Activated CD4-positive, alpha-beta T cell treated with anti-CD3 and anti-CD28 coated beads, Interleukin-2, amount 50 U/mL, for 48 hours (primary cell): ENCODE measurements around the gene SP110.
"Not testable (repeated sequence)": the region's sequence is repeated elsewhere in the genome, so short reads cannot be mapped to it uniquely, and the experiment has no call there.

Source experiments
- DNase-seq, 2 experiments: peaks; one replicate each; pipeline ENCODE4 v3.0.0-alpha.2; 2020

Gene SP110

DNA sequence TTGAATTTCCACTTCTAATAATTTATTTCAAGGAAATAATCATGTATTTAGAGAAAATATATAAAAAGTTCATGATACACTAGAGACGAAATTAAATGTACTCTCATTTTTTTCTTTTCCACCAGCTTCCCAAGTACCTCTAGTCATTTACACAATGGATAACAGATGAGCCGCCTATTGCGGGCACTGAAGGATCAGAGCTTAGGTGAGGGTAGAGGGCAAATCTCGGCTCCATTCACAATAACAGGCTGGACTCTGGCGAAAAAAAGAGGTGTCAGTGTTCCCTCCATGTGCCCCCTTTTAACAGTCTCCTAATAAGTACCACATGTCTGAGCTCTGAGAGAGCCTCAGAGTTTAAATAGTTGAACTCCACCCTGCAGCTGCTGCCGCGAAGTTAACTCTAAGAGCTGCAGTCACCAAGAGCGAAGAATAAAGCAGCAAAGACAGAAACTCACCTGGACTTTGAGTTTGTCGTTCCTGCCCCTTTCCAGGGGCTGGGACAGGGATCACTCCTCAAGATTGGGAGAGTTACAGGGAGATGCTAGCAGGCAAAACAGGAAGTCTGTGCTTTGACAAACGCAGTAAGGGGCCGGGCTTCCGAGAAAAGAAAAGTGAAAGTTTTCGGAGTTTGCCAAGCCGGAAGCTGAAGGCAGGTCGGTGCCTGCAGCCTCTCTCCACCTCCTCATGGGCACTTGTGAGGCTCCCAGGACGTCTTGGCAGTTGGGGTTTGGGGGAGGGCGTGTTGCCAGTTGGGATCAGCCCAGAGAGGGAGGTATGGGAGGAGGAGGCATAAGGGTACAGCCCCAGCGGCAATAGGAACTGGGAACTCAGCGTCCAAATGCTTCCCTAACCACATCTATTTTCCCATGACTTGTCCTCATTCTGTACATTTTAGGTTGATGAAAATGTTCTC, at the start of gene SP110:
Gene SP110 (minus strand): TSS at position 566 of the 913 bp plus-strand sequence. CDS start 3,057 bp downstream, outside the sequence.
- peak; percentile 74 to 82 for DNase-seq

DNA sequence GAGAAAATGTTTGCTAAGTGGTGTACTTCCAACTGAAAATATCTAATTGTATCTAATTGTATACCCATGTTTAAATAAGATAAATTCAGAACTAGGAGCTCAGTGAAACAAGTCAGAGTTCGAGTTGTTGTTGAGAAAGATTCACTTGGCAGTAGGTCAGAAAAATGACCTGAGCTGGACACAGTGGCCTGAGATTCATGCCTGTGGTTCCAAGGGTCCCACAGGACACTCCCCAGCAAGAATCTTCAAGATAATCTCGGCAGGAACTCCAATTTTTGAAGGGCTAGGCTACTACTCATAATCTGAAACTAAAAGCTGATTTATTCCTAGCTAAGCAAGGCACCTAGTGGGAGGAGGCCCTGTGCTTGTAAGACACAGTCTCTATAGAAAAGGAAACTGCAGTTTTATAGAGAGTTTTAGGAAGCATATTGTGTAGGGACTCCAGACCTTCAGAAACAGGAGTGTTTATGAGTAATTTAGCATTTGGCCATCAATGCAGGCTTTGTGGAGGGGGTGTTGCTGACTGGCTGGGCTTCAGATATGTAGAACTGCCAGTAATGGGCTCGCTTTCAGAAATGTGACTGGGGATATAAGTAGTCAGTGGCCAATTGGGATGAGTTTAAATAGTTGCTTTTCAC, 48.9 kb upstream of the SP110 start:
- peak in 1 of 2 experiments; percentile 25 for DNase-seq

DNA sequence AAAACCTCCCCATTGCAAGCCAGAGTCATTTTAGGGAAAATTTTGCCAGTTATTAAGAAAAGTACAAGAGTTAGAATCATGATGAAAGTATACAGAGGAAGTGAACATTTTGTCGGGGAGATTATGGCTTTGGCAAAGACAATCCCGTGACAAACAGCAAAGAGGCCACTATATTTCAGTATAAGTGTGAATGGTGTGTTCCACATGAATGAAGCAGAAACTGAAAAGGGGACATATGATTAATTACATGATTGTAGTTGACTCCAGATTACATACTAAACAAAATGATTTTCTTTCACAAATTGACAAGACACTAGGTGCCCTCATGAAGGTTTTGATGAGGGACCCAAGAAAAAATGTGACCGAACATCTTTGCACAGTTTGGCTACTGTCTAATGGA, 47.8 kb upstream of the SP110 start:
- DNase-seq, result no peak

DNA sequence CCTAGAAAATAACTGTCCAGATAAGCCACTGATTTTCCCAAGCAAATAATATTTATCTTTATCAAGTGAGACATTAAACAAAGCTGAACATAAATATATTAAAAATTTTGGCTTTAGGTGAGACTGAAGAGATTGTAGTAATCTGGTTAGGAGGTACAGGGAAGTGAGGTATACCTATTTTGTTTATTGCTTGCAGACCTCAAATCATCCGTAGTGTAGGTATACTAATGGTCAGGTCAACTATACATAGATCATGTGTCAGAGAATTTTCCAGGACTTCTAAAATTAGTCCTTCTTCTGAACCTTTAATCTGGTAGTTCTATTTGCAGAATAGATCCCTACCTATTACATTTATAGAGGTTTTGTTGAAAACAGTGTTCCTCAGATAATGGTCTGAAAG, 47.3 kb upstream of the SP110 start:
- no peak for DNase-seq

DNA sequence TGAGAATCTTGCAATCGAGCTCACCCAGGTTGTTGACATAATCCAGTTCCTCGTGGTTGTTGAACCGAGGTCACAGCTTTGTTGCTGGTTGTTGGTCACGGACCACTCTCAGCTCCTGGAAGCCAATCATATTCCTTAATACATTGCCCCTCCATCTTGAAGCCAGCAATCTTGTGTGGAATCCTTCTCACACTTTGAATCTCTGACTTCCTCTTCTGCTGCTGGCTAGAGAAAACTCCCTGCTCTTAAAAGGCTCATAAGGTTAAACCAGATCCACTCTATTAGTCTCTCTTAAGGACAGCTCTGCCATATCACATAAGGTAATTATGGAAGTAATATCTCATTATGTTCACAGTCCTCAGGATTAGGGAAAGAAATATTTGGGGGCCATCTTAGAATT, 46.9 kb upstream of the SP110 start:
- DNase-seq, result no peak

DNA sequence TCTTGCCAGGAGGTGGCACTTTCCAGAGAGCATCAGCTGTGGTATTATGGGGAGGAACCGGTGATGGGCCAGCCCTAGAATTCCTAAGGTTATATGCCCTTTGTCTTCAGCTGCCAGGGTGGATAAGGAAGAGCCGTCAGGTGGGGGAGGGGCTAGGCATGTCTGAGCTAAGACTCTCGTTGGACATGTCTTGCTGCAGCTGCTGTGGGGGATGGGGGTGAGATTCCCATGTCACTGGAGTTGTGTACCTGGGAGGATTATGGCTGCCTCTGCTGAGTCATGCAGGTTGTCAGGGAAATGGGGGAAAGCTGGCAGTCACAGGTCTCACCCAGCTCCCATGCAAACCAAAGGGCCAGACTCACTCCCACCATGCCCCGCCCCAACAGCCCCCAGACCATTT, 45.2 kb upstream of the SP110 start:
- not testable (repeated sequence) for DNase-seq

DNA sequence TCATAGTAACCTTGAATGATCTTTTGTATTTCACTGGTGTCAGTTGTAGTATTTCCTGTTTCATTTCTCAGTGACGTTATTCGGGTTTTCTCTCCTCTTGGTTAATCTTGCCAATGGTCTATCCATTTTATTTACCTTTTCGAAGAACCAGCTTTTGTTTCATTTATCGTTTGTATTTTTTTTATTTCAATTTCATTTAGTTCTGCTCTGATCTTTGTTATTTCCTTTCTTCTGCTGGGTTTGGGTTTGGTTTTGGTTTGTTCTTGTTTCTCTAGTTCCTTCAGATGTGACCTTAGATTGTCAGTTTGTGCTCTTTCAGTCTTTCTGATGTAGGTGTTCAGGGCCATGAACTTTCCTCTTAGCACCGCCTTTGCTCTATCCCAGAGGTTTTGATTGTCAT, 42.5 kb upstream of the SP110 start:
- no peak for DNase-seq

DNA sequence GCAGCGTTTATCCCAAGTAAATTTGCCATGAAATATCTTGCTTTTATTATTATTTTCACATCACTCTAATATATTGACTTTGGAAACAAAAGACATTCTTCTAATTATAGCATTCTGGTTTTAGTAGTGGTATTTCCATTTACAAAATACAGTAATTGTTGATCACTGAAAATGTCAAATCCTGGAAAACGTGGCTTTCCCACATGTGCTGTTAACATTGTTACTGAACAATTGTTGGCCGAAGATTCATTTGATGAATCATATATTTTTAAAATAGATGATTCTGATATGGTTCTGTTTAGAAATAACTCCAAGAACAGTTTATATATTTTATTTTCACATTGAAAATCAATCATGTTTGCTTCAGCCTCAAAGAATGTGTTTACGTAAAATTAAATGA, 38.7 kb upstream of the SP110 start:
- no peak for DNase-seq

DNA sequence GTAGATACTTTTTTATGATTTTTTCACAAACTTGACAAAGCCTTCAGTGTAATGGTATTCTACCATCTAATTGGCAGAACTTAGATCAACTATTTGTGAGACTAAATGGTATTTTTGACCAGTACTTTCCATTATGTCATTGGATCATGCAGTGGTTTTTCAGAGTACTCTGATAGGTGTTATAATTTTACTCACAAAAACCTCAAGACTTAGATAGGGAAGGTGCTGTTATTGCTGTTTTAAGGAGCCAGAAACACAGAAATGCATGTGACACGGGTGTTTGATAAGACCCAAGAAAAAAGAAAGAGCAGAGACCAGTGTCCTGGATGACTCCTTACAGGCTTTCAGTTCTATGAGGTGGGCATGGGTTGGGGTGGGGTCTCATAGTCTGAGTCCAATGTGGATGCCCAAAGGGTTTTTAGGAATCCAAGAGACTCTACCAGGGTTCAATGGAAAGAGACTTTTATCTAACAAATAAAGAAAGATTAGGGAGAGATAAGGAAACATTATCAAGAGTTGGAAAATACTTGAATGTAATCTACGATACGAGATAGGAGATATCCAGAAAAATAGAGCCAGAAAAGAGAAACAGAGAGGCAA, 37.0 kb upstream of the SP110 start:
- DNase-seq, result no peak

DNA sequence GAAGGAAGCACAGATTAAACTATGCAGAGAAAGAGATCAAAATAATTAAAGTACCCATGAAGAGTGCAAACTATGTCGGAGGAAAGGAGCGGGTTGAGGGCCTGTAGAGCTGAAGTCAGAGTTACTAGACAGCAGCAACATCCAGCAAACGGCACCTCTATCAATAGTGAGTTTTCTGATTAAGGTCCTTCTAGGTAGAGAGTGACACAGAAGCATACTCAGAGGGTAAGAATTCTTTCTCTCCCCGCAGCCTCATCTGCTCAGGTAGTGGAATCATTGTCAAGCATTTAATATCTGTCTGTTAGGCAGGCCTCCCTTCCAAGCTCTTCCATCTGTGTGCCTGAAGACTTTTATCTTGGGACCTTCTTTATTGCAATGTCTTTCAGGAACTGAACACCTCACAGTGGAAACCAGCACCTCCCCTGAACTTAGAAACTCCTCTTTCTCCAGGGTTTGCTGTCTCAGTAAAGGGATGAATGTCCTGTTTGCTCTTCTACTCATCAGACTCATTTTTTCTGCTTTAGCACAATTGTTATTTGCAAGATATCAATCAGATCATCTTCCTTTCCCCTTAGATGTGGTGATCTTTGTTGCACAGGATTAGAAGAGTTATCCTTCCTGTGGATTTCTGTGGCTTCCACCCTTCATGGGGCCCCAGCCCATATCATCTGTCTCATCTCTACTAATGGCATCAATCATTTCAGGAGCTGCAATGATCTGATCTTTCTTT, 34.5 kb upstream of the SP110 start:
- DNase-seq, result peak; percentile 44 to 57

DNA sequence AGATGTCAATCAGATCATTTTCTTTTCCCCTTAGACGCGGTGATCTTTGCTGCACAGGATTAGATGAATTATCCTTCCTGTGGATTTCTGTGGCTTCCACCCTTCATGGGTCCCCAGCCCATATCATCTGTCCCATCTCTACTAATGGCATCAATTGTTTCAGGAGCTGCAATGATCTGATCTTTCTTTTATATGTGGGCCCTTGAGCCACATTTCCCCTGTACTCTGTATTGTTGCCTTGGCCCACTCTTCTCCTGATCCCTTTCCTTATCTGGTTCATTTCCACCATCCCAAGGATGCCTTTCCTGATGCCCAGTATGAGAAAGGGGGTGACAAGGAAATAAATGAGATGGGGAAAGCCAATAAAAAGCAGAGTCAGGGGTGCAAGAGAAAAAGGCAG, 30.4 kb upstream of the SP110 start:
- no peak for DNase-seq

DNA sequence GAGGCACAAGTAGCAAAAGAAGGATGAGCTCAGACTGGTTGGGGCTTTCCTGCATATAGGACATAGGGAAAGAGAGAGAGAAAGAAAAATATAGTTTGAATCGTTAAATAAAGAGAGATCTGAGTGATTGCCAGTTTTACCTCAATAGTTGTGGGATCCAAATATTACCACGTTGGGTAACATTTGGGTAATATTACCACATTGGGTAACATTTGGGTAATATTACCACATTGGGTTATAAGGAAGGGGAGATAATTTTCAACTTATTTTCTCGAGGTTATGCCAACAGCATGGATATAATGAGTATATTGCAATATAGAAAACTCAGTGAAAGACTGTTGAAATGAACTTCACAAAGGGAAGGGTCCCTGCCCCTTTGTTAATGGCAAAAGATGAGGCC, 26.4 kb upstream of the SP110 start:
- DNase-seq, result no peak

DNA sequence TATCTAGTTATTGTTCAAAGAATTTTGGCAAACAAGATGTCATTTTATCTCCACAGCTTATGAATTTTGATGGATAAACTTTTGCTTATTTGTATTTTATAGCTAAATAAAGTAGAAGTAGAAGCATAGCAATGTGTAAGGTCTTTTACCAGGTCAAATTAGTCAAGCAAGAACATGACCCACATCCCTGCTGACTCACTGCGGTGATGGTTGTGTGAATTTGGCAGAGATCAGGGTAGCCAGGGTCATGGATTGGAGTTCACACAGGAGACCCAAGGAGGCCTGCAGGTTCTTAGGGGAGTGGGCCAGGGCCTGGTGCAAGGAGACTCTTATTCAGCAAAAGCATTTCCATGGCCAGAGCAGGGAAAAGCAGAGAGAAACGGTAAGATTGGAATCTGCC, 24.4 kb upstream of the SP110 start:
- DNase-seq, result no peak

DNA sequence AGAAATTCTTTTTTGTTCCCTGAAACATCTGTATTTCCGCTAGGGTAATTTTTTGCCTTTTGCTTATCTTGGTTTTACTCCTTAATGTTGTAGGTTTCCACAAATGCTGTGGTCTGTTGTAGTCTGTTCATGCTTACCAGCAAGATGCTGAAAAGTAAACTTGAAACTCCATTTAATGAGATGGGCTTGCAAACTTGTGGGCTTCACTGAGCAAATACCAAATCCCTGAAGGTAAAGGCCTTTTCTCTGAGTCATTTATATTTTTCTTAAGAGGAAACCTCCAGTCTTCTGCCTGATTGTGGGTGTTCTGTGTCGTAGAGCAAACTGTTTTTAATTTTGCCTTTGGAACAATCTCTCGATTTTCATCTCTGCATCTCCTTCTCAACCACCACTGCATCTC, 15.1 kb upstream of the SP110 start:
- DNase-seq, result no peak

DNA sequence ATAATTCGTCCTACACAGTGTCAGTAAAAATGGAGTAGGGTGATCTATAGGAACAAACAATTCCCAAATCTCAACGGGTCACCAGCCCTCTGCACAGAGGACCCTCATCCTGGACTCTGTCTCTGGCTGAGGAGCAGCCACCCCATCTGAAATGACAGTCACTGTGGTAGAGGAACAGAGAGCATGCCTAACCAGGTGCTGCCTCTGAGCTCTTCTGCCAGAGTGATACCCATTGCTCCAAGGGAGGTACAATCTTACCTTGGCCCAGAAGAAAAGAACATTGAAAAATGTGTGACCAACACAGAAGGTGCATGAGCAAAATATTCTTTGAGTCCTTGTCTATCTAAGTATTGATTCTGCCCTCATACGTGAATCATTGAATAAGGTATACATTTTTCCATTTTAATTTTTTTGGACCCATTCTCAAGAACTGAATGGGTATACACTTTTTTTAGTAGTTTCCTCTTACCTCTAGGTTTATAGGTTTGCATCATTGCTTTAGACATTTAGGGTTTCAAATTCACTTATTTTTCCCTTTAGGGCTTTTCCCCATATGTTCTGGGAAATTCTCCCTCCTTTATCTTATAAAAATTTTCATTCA, 14.4 kb upstream of the SP110 start:
- no peak for DNase-seq

DNA sequence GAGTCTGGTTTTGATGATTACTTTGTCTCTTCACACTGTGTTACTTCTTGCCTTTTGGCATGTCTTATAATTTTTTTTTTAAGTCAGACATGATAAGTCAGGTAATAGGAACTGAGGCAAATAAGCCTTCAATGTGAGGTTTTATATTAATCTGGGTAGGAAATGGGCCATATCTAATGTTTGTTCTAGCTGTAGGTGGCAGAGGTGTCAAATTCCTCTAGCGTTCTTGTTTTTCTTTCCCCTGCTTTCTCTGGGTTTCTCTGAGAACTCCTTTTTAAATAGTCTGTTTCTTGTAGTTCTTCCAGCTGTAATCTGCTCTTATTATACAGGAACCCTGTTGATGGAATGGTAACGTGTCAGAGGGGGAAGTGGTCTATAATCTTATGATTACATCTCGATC, 11.5 kb upstream of the SP110 start:
- DNase-seq, result no peak

DNA sequence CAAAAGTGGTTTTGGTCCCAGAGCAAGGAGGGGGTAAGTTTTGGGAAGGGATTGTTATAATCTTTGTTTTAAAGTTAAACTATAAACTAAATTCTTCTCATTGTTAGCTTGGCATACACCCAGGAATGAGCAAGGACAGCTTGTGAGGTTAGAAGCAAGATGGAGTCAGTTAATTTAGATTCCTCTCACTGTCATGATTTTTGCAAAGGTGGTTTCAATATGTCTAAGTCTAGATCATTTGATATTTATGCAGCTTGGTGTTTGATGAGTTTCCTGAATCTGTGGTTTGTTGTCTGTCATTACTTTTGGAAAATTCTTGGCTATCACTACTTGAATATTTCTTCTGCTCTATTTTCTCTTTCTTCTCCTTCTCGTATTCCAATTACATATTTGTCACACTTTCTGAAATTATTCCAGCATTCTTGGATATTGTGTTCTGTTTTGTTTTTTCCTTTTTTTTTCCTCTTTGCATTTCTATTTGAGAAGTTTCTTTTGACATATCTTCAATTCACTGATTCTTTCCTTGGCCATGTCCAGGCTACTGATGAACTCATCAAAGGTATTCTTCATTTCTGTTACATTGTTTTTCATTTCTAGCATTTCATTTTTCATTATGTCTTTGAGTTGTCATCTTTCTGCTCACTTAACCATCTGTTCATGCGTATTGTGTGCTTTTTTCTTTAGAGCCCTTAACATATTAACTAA, 10.9 kb upstream of the SP110 start:
- DNase-seq, result no peak

DNA sequence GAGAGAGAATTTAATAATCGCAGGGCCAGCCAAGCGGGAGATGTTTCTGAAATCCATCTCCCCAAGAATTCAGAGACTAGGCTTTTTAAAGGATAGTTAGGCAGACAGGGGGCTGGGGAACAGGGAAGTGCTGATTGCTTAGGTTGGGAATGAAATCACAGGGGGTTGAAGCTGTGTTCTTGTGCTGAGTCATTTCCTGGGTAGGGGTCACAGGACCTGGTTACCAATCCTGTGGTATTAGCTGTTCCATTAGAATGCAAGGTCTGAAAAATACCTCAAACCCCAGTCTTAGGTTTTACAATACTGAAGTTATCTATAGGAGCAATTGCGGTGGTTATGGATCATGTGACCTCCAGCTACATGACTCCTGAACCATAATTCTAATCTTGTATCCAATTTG, 10.3 kb upstream of the SP110 start:
- no peak for DNase-seq

DNA sequence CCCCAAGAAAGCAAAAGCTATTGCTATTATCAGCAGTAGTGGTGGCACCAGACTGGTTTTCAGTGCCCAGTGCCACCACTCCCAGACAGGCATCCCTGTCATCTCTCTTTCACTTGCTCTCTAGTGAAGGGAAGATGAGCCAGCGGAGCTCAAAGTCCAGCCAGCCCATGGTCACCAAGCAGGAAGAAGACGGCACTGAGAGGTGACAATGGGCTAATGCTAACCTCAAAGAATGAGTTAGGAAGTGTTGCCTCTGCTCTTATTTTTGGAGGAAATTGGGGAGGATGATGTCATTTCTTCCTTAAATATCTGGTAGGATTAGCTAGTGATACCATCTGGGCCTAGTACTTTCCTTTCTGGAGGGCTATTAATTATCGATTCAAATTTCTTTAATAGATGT, 7.4 kb upstream of the SP110 start:
- no peak for DNase-seq

DNA sequence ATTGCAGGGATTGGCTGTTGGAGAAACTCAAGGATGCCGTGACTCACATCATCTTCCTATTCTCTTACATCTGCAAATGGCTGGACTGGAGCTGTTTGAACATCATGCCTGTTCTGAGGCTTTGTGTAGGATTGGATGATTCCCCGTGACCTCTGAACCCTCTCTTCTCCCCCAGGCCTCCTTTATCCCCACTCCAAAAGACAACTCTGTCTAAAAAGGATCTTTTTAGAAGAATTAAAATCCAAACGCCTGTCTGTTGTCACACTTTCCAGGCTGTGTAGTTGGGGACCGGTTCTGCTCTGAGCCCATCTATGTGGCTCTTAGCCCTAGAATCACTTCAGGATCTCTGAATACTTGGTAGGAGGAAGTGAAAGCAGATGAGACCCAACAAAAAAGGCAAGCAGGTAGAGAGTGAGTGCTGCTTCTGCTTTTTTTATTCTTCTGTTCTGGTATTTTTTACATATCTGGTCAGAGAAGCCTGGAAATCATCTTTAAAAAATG, 6.3 kb upstream of the SP110 start:
- DNase-seq, result peak in 1 of 2 experiments; percentile 24

DNA sequence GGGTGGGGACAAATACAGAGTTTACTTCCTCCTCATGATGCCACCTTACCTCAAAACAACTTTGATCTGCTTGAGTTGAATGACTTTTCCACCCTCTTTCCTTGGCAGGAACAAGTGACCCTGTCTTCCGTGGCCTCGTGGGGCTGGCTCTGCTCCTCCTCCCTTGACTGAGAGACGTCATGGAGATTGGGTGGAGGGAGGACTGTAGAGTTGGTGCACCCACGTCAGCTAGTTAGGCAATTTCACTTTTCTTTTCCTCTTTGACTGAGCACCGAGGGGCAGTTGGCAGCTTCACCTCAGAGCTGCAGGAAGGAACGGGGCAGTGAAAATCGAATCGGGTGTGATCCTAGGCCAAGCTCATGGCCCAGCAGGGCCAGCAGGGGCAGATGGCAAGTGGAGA, 5.7 kb upstream of the SP110 start, which contains the start of gene SP140:
Gene SP140 (plus strand): TSS at position 251 of the 400 bp plus-strand sequence. CDS start 109 bp downstream, at position 360.
- peak; percentile 77 to 84 for DNase-seq

DNA sequence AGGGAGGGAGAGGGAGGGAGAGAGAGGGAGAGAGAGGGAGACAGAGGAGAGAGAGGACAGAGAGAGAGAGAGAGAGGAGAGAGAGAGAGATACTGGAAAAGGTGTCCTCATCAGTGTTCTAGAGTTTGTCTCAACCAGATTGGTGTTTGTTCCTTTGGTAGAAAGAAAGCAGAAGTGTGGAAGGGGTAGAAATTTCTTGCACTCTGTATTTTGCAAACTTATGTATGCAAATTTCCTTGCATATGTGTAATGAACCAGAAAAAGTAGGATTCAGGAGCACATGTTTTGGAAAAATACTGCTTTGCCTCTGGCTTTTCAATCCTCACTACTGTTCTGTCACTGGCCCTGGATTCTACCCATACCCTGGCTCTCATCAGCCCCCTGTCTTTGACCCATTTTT, 4.7 kb upstream of the SP110 start:
- no peak for DNase-seq
